Middle frontal gyrus (tissue), 1 donor: ENCODE data around the gene PDIA2.
"Not testable (repeated sequence)": the region's sequence is repeated elsewhere in the genome, so short reads cannot be mapped to it uniquely, and the experiment has no call there.

Source experiments
- DNase-seq: peaks from one replicate; pipeline ENCODE4 v3.0.0-alpha.2; 2015; ENCODE audit warnings: low spot score; ENCODE audit errors: extremely low spot score

Gene PDIA2

DNA sequence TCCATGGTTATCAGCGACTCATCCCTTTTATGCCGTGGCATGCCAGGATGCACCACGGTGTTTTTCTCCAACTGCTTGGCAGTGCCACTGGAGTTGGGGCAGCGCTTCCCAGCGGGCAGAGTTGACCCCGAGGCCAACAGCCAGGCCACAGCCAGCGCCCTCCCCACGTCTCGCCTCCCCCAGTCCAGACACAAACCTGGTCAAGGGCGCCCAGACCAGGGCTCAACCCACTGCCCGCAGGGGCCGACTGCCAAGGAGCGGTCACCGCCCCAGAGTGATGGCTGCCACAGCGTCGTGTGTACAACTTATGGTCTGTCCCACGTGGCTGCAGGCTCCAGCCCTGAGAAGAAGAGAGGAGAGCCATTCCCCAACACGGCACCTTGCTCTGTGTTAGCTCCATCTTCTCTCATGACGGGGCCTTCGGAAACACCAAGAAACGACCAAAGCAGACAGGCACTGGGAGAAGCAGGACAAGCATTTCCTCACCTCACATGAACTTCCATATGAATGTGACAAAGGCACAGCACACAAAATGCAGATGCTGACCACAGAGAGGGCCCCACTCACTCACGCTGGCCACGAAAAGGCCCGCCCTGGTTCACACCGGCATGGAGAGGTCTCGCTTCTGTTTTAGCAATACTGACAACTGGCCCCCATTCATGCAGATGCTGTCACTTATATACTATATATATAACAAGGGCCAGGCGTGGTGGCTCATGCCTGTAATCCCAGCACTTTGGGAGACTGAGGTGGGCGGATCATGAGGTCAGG, 42.6 kb downstream of the PDIA2 start:
- no peak for DNase-seq

DNA sequence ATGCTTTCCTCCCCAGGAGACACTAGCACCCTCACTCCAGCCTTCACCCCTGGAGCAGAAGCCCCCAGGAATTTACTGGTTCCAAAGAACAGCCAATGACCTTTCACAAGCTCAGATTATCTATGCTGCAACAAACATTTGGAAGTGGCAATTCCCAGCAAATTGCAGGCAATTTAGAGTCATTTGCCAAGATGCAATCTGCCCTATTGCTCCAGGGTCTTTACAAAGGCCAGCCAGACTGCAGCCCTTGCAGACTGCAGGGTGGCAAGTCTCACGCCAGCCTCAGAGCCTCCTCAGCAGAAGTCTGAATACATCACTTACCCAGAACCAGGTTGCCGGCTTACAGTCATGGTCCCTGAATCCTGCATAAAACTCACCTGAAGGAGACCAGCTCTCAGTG, 47.8 kb downstream of the PDIA2 start:
- no peak for DNase-seq

DNA sequence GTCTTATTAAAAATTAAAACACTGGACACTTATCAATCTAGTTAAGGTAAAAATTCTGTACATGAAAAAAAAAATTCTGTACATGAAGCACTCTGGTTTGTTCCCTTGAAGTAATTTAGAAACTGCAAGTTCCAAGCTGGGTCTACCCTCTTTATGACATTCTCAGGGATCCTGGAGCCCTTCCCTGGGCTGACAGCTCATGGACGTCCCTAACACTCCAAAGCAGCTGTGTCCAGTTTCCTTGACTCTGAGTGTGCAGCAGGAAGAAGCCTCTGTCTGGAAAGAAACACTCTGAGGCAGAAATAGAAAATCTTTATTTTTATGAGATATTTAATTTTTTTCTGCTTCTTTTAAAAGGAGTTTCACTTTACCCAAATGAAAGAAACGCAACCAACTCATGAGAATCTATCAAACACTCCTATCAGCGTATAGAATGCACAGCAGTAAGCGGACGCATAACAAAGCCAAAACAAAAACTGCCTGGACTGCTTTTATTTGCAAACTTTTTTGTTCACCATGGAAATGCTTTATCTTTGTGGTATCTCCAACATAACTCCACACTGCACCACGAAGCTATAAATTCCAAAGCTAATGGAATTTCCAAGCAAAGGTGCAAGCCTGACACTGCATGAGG, 48.3 kb downstream of the PDIA2 start:
- DNase-seq: not testable (repeated sequence)

DNA sequence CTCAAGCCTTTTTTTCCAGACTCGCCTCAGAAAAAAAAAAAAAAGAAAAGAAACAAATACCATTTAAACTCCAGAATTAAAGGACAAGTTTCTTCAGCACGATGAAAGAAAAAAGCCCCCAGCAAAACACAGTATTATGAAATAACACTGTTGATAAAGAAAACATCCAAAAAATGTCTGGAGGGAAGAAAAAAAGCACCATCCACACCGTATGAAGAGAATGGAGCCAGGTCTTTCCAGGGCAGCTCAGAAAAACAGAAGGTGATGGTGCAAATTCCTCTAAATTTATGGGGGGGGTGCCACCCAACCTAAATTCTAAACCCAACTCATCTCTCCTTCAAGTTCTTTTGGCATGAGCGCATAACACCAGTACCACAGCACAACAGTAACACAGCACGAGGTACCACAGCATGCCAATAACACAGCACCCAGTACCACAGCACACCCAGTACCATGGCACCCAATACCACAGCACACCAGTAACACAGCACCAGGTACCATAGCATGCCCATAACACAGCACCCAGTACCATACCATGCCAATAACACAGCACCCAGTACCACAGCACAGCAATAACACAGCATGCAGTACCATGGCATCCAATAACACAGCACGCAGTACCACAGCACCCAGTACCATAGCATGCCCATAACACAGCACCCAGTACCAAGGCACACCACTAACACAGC, 50.6 kb downstream of the PDIA2 start:
- no peak for DNase-seq

DNA sequence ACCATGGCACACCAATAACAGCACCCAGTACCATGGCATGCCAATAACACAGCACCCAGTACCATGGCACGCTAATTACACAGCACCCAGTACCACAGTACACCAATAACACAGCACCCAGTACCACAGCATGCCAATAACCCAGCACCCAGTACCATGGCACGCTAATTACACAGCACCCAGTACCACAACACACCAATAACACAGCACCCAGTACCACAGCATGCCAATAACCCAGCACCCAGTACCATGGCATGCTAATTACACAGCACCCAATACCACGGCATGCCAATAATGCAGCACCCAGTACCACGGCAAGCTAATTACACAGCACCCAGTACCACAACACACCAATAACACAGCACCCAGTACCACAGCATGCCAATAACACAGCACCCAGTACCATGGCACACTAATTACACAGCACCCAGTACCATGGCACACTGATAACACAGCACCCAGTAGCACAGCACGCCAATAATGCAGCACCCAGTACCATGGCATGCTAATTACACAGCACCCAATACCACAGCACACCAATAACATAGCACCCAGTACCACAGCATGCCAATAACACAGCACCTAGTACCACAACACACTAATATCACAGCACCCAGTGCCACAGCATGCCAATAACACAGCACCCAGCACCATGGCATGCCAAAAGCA, 51.3 kb downstream of the PDIA2 start:
- not testable (repeated sequence) for DNase-seq

DNA sequence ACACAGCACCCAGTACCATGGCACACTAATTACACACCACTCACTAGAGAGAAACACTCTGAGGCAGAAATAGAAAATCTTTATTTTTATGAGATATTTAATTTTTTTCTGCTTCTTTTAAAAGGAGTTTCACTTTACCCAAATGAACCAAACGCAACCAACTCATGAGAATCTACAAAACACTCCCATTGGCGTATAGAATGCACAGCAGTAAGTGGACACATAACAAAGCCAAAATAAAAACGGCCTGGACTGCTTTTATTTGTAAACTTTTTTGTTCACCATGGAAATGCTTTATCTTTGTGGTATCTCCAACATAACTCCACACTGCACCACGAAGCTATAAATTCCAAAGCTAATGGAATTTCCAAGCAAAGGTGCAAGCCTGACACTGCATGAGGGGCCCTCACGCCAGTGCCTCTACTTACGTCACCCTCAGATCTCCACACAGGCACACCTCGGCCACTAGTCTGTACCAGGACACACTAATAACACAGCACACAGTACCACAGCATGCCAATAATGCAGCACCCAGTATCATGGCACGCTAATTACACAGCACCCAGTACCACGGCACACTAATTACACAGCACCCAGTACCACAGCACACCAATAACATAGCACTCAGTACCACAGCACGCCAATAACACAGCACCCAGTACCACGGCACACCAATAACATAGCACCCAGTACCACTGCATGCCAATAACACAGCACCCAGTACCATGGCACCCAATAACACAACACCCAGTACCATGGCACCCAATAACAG, 52.1 kb downstream of the PDIA2 start:
- DNase-seq: not testable (repeated sequence)

DNA sequence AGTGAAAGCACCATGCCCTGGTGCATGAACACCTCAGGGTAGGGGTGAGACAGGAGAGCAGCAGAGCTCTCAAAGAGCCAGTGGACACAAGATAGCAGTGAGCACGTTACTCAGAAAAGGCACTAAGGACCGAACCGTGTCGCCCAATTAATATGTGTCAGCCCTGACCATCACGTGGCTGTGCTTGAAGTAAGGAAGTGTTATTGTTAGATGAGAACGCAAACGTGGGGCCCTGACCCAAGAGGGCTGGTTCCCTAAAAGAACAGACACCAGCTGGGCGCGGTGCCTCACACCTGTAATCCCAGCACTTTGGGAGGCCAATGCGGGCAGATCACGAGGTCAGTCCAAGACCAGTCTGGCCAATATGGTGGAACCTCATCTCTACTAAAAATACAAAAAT, 53.3 kb downstream of the PDIA2 start:
- DNase-seq: no peak
